ELF-1 (cell line): ENCODE results near the gene IL21R.
"Not testable (repeated sequence)": the region's sequence is repeated elsewhere in the genome, so short reads cannot be mapped to it uniquely, and the experiment has no call there.

ENCODE experiments used
- DNase-seq: peaks from one replicate; pipeline ENCODE4 v3.0.0-alpha.2; 2016; ENCODE audit warnings: low read depth, low spot score

IL21R gene

DNA sequence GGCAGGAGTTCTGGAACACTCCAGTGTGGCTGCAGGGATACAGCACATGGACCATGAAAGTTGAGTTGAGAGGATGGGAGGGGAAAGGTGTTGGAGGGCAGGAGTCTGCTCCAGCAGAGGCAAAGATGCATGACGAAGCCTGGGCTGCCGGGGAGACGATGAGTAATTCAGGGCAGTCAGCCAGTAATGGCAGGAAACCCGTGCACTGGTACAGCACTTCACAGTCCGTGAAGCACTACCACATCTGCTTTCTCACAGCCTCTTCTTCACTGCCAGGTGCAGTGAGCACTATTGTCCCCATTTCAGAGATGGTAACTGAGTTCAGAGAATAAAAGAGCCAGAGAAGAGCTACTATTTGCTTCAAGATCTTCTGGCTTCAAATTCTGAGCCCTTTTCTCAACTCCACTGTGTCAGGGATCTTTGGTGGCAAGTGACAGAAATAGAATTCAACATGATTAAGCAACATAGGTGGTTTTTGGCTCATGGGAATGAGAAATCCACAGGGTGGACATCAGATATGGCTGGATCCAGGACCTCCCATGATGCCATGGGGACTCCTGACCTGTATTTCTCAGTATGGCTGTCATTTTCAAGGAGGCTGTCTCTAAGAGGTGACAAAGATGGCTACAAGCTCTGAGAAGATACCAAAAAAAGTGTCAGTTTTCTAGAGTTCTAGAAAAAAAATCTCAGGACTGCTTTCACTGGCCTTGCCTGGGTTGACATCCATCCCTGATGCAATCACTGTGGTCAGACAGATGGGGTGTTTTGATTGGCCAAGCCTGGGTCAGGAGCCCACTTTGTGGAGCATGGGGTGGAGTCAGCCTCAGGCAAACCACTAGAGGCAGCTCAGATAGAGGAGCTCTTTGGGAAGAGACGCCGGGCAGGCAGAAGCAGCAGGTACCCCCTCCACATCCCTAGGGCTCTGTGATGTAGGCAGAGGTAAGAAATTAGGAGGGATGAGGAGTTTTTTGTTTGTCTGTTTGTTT is 24.7 kb downstream of the IL21R start:
- peak; percentile 57 for DNase-seq

DNA sequence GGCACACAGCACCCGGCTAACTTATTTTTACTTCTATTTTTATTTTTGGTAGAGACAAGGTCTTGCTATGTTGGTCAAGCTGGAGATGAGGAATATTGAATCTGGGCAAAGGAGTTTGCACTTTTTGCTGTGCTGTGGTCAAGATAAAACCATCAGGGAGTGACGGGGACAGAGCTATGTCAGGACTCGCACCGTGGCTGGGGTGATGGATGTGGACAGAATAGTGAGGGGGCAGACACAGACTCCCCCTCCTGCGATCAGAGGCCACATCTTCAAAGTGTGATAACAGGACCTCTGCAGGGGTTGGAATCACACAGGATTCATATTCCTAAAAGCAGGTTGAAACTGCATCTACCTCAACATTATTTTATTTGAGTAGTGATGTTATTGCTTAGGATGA is 25.6 kb downstream of the IL21R start:
- no peak for DNase-seq

DNA sequence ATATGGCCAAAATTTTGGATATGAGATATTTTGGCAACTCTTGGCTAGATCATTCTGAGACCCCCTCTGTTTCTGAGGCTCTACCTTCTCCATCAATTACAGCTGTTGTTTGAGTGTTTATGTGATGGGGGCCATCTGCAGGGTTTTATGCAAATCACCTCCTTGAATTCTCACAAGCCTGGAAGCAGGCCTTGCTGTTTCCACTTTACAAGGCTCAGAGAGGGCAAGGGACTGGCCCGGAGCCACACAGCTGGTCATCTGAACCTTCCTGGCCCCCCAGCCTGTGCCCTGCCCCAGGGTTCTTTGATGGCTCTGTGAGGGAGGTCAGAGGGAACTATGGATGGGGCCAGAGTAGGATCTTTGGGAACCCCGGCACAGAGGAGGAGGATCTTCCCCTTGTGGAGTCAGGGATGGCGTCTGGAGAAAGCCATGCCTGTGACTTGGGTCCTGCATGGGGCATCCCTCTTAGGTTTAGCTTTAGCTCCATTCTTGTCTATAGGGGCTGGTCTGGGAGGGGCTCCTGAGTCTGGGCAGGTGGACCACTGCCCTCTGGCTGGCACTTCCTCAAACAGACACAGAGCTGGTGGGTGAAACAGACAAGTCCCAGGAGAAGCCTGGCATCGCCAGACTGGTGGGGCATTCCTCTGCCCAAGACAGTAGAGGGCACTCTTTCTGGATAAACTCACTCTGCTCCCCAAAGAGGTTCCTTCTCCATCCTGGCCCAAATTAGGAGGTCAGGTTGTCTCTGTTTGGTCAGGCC is 26.2 kb downstream of the IL21R start:
- DNase-seq = no peak

DNA sequence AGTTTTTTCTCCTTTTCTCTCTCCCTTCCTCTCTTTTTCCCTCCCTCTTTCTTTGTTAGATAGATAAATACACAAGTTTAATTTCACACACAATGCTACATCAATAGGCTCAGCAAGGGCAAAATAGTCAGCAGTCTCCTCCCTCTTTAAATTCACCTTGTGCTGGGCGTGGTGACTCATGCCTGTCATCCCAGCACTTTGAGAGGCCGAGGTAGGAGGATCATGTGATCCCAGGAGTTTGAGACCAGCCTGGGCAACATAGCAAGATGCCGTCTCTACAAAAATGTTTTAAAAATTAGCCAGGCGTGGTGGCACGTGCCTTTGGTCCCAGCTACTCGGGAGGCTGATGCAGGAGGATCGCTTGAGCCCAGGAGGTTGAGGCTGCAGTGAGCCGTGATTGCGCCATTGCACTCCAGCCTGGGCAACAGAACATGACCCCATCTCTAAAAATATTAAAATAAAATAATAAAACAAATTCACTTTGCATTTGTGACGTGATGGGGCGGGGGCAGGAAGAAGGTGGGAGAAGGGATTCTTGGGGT is 27.4 kb downstream of the IL21R start:
- DNase-seq = no peak

DNA sequence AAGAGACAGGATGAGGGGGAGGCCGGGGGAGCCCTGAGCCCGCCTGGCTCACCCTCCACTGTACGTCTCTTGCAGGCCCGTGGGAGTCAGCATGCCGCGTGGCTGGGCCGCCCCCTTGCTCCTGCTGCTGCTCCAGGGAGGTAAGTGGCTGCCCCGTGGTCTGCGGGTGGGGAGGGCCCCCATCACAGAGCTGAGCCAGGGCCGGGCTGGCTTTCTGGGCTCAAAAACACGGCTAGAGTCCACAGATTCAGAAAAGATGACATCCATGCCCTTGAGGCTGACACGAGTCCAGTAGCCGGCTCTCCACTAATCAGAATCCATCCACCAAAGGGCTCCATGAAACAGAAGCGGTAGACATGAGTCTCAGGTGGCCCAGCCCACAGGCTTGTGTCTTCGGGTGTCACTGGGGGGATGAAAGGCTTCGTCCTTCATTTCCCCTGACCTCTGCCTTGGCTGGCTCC is 28.0 kb downstream of the IL21R start:
- DNase-seq = no peak

DNA sequence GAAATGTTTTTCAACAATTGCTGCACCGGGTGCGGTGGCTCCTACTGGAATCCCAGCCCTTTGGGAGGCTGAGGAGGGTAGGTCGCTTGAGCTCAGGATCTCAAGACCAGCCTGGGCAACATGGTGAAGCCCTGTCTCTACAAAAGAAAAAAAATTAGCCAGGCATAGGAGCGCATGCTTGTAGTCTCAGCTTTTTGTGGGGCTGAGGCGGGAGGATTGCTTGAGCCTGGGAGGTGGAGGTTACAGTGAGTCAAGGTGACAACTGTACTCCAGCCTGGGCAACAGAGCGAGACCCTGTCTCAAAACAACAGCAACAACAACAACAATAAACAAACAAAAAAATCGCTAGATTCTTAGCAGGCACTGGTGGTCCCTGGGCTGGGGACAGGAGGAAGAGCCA is 28.5 kb downstream of the IL21R start:
- DNase-seq = no peak

DNA sequence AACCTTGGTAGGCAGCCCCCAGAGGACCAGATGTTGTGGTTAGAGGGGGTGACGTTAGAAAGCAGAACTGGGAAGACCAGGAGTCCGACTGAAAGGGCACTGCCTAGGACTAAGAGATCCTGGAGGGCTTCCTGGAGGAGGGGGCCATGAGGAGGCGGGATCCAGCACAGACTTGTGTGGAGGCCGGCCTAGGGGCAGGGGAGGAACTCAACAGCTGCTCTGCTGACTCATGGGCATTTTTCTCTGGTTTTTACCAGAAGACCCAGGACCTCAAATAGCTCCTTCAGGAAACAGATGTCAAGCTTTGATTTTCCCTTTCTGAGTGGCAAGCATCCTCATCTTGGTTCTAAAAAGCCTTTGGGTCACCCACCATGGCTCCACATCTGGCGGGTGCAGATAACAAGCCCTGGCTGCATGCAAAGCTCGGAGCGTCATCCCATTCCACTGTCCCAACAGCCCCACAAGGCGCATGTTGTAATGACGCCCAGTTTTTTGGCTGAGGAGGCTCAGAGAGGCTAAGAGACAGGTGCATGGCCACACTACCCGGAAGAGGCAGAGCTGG is 29.0 kb downstream of the IL21R start:
- peak; percentile 26 for DNase-seq

DNA sequence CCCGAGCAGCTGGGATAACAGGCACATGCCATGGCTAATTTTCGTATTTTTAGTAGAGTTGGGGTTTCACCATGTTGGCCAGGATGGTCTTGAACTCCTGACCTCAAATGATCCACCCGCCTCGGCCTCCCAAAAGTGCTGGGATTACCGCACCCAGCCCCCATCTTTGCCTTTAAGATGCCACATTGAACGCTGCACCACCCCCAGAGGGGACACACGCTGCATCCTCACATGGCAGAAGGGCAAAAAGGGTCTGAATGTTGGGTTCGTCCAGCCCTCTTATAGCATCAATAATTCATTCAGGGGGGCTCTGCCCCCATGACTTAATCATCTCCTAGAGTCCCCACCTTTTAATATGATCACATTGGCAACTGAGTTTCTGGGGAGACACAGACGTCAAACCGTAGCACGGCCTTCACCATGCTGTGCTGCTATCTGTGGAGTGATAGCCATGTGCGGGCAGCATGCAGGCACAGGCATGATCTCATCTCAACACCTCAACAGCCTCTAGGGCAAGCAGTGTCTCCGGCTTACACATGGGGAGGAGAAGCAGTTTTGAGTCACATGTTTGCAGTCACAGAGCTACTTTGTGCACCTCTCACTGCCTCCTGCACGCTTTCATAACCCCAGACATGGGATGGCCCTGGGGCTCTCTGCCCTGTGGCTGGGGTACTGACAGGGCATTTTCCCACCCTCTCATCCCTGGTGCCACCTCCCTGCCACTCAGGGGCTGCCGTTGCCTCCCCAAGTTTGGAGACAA is 30.0 kb downstream of the IL21R start:
- no peak for DNase-seq

DNA sequence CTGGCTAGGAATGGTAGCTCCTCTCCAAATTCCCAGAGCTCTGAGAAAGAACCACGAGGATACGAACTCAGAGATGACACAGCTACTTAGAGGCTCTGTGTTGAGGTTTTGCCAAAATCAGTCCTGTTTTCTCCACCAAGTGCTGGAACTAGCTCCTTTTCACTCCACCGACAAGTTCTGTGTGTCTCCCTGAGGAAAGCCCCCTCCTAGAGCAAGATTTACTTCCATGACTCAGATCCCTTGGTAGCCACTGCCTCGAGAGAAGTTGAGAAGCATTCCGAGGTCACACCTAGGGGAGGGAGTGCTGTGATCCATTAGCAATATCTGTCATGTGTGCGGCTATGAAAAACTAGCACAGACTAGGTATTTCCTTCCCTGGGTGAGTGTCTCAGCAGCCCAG is 30.6 kb downstream of the IL21R start:
- no peak for DNase-seq

DNA sequence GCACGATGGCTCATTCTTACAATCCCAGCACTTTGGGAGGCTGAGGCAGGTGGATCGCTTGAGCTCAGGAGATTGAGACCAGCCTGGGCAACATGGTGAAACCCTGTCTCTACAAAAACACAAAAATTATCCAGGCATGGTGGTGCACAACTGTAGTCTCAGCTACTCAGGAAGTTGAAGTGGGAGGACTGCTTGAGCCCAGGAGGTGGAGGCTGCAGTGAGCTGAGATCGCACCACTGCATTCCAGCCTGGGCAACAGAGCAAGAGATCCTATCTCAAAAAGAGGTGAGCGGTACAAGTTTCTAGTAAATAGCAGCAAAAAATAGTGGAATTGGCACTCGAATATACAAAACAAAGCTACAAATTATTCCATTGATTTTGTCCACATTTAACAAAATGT is 31.2 kb downstream of the IL21R start:
- DNase-seq = not testable (repeated sequence)

DNA sequence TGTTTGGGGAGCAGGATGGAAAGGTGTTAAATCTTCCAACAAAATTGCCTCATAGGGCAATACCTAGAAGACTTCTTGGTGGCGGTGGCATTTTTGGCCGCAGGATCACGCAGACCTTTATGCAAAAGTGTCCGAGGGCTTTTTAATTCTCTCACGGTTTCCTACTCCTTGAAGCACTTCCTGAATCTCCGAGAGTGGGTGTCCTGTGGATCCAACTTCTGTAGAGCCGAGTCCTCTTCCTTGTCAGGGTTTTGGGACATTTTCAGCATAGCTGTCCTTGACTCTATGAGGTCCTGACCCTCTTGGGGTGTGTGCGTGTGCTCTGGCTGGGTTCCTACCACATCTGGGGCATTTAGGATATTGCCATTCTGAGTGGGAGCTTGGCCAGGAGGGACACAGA is 31.7 kb downstream of the IL21R start:
- no peak for DNase-seq

DNA sequence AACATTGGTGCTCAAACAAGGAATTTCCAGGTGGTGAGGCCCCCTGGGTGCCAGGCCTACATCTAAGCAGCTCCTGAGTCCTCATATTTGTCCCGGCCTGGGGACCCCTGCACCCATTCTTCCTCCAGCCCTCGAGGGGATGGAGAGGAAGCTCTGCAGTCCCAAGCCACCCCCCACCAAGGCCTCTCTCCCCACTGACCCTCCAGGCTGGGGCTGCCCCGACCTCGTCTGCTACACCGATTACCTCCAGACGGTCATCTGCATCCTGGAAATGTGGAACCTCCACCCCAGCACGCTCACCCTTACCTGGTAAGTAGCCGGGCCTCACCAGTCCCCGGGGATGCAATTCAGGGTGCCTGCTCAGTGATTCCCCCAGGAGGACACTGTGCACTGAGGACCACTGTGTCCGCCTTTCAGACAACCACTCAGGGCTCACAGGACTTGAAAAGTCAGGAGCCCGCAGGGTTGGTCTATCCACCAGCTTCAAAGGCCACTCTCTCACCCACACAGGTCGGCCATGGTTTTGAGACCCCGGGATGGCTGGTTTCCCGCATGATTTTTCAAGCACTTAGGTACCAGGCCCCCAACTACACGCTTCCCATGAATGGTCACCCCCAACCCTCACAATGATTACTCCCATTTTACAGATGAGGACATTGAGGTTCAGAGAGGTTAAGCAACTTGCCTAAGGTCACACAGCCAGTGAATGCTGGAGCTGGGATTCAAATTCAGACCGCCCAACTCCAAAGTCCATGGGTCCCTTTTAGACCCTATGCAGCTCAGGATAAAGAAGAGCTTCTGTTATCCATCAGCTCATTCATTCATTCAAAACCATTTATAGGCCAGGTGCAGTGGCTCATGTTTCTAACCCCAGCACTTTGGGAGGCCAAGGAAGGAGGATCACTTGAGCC is 32.4 kb downstream of the IL21R start:
- no peak for DNase-seq

DNA sequence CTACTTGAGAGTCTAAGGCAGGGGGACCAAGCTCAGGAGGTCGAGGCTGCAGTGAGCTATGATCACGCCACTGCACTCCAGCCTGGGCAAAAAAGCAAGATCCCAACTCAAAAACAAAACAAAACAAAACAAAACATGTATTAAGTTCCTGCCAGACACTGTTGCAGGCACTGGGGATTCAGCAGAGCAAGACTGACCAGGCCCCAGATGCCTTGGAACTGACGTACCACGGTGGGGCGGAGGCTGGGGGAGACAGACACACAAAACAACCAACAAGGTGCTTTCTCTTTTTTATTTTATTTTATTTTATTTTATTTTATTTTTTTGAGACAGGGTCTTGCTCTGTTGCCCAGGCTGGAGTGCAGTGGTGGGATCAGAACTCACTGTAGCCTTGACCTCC is 33.2 kb downstream of the IL21R start:
- DNase-seq = not testable (repeated sequence)

DNA sequence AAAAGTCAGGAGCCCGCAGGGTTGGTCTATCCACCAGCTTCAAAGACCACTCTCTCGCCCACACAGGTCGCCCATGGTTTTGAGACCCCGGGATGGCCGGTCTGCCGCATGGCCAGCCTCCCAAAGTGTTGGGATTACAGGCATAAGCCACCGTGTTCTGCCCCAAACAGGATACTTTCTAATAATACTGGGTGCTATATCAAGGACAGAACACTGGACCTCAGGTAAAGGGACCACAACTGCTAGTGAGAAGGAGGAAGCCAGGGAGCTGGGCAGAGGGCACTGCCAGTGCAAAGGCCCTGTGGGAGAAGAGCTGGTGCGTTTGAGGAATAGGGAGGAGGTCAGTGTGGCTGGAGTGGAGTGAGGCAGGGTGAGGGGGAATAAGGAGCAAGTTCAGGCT is 34.1 kb downstream of the IL21R start:
- DNase-seq = no peak

DNA sequence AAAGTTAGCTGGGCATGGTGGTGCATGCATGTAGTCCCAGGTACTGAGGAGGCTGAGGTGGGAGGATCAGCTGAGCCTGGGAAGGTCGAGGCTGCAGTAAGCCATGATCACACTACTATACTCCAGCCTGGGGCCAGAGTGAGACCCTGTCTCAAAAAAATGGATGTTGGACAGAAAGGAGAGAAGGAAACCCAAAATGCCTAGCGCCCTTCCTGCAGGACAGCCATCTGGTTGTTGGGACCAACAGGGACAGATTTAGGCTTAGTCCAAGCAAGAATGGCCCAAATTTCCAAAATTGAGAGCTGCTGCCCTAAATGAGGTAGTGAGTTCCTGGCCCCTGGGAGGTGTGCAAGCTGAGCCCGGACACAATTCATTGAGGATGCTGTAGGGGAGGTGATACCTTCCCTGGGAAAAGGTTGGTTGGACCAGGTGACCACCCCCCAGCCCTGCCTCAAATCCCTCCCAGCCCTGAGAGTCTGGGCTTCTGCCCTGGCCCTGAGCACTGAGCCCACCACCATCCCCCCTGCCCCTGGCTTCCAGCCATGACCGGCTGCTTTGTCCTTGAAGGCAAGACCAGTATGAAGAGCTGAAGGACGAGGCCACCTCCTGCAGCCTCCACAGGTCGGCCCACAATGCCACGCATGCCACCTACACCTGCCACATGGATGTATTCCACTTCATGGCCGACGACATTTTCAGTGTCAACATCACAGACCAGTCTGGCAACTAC is 35.1 kb downstream of the IL21R start:
- no peak for DNase-seq

DNA sequence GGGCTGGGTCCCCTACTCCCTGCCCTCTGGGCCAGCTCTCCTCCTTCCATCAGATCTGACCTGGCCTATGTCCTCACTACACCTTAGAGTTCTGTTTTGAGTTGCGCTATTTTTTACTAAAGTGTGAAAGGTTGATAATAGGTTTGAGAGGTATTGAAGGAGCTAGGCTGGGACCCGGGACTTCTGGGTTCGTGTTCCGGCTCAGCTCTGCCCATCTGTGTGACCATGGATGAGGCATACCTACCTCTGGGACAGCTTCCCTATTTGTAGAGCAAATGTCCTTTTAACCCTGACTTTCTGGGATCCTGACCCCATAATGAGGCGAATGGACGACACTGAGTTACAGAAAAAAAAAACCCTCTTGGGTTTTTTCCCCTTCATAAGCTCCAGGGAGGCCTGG is 36.0 kb downstream of the IL21R start:
- no peak for DNase-seq

DNA sequence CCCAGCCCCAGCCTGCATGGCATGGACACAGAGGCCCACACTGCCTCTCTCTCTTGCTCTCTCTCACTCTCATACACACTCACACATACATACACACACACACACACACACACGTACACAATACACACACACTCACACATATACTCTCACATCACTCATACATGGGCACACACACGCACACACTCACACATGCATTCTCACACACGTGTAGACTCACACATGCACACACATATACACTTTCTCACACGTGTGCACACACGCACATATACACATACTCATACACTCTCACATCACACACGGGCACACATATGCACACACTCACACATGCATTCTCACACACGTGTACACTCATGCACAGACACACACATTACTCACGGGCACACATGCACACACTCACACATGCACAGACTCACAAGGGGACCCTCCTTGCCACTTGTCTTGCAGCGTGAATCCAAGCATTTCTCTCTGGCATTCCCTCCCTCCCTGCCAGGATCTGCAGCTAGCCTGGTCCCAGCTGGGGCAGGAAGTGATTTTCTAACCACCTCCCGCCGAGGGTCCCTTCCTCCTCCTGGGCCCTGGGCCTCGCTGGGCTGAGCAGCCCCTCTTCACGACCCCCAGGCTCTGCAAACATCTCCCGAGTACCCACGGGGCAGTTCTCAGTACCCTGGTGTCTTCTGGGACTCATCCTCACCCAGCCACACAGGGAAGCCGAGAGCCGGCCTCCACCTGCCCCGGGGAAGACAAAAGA is 37.5 kb downstream of the IL21R start:
- DNase-seq = no peak

DNA sequence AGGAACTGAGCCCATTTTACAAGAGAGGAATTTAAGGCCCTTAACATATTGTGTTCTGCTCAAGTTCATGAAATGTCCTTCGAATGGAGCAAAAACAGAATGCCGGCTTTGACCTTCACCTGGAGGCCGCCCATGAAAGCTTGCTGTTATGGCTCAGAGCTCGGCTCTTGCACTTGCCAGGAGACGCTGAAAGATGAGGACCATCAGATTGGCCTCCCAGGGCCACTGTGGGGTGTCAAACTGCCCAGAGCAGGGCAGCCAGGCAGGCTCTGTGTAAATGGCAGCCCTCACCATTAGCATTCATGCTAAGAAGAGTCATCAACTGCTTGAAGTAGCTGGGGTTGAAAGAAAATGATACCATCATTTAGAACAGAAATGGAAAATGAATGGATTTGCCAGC is 39.3 kb downstream of the IL21R start:
- DNase-seq = no peak

DNA sequence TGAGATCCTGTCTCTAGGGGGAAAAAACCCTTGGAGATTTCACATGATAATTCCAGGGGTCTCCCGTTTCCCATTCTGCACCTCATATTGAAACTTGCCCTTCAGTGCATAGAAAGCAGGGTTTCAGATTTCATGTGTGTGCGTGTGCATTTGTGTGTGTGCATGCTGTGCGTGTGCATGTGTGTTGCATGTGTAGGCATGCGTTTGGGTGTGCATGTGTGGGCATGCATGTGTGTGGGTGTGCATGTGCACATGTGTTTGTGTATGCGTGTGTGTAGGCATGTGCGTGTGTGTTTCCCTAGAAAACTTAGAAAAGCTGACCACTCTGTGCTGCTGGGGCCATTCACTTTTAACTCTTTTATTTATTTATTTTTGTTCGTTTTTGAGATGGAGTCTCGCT is 40.0 kb downstream of the IL21R start:
- DNase-seq = no peak
